GM18517 (cell line): ENCODE measurements around the gene REM1.
"Not testable (repeated sequence)": the region's sequence is repeated elsewhere in the genome, so short reads cannot be mapped to it uniquely, and the experiment has no call there.

Experiments
- ATAC-seq: cut with Tn5 transposase; IDR thresholded peaks from one replicate; pipeline ENCODE4 v1.9.1; 2021; ENCODE audit warnings: mild to moderate bottlenecking, moderate library complexity; ENCODE audit not compliant: unreplicated experiment

The REM1 gene

DNA sequence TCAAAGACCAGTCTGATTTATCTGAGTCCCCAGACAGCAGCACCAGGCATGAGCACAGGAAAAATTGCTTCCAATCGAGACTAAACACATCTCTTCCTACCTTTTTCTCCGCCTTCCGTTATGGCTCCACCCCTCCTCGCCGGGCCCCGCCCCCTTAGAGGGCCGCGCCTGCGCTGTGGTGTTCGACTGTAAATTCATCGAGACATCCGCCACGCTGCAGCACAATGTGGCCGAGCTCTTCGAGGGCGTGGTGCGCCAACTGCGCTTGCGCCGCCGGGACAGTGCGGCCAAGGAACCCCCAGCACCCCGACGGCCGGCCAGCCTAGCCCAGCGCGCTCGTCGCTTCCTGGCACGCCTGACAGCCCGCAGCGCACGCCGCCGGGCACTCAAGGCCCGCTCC is 8.9 kb downstream of the REM1 start:
- no peak for ATAC-seq

DNA sequence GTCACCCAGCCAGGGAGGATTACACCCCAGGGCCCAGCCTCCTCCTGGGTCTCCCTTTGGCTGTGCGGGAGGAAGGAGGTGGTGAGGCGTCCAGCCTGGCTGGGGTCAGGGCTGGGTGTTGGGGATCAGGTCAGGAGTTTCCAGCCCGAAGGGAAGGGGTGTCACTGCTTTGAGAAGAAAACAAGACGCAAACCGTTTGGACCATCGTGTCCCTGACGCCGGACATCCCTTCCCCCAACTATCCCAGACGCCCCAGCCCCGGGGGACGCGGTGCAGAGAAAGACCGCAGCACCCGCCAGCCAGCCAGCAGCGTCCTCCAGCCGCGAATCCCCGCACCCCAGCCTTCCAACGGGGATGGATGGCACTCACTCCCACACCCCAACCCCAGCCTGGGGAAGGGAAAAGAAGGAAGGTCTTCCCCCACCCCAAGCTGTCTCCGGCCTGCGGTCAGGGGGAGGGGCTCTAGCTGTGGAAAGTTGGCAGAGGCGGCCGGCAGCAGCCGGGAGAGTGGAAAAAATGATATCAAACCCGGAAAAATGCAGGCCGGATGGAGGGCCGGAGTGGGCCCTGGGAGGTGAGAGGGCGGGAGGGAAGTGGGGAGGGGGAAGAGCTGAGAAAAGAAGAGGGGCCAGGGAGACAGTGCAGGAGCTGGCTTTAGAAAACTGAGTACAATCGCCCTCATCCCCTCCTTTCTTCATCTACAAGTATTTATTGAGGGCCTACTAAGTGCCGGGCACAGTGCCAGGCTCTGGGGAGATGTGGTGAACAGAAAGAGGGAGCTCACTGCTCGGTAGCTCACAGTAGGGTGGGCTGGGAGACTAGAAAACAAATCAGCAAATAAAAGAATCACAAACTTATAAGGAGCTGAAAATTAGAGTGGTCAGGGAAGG is 10.6 kb downstream of the REM1 start:
- ATAC-seq, result no peak

DNA sequence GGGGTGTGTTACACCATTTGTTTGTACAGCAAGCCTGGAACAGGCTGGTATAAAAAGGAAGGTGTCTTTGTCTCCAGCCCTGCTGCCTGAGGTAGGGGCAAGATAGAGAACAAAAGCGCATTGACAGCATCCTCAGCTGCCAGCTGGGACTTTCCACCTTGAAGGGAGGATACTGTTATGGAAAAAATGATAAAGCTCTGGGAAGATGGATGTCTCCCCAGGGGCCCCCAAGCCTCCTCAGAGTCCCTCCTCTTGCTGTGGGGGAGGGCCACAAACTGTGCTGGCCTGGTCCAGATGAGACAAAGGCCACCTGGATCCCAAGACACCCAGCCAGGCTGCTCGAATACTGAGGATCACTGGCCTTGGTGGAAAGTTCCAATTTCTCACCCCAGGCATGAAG is 13.0 kb downstream of the REM1 start:
- ATAC-seq, result no peak

DNA sequence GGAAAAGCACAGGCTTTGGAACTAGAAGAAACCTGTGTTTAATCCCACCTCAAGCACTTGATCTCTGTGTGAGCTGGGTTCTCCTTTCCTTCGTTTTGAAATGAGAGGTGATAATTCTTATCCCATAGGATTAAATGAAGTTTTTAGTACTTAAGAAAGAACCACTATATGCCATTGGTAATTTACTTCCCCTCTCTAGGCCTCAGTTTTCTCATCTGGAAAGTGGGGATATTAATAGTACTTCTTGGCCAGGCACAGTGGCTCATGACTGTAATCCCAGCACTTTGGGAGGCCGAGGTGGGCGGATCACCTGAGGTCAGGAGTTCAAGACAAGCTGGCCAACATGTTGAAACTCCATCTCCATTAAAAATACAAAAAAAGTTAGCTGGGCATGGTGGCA is 14.1 kb downstream of the REM1 start:
- ATAC-seq, result no peak

DNA sequence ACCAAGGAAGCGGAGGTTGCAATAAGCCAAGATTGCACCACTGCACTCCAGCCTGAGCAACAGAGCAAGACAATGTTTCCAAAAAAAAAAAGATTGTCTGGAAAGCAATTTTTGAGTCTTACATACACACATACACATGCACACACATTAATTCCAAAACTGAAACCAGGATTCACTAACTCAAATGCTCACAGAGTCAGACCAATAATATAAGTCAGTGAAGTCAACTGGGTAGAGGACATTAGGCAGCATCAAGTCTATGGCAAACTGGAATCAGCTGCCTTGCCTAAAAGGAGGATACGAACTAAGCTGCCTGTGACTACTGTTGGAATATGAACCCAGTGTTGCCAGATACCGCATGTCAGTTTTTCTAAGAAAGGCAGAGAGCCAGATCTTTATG is 15.7 kb downstream of the REM1 start:
- no peak for ATAC-seq

DNA sequence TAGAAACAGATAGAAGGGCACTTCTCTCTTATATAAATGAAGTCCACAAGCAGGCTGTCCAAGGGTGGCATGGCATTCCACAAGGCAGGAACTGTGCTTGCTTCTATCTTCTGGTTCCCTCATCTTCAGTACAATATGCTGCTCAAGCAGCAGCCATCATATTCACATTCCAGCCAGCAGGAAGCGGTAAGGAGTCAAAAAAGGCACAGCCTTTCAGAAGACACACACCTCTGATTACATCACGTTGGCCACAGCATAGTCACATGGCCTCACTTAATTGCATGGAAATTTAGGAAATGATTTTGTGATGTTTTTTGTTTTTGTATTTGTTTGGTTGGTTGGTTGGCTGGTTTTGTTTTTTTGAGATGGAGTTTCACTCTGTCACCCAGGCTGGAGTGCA is 19.0 kb downstream of the REM1 start:
- ATAC-seq, result no peak

DNA sequence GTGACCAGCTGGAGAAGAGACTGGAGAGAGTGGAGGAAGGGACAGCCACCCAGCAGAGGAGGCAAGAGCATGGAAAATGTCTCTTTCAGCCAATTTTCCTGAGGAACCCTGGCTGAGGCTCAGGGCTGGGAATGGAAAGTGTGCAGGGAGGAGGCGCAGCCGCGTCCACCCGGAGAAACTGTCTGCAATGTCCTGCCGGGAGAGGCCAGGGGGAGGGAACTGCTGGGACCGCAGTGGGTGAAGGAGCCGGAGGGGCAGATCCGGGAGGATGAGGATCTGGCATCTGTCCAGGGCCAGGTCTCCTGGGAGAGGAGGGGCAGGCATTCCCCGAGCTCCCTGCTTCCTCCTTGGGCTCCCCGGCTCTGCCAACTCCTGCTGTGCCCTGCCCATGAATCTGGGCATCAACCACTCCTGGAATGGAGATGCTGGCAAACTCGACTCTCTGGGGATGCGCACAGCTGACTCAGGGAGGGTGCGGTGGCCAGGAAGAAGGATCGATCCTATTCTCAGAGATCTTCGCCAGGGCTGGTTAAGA is 21.7 kb downstream of the REM1 start:
- ATAC-seq, result no peak

- no peak for ATAC-seq
These were observed 22.9 kb downstream of the REM1 start for GRCh38 chr20:31497838-31498540.

DNA sequence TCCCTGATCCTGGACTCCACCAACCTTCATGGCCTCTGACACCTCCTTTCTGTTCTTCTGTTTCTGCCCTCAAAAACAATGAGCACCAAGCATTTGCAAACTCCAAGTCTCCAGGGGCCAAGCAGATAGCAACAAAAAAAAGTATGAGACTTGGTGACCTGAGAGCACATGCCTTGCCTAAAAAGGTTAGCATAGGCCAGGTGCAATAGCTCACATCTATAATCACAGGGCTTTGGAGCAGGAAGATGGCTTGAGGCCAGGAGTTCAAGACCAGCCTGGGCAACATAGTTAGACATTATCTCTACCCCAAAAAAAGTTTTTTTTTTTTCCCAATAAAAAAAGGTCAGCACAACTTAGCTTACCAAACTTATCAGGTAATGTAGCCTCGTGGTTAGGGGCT is 25.4 kb downstream of the REM1 start:
- no peak for ATAC-seq

DNA sequence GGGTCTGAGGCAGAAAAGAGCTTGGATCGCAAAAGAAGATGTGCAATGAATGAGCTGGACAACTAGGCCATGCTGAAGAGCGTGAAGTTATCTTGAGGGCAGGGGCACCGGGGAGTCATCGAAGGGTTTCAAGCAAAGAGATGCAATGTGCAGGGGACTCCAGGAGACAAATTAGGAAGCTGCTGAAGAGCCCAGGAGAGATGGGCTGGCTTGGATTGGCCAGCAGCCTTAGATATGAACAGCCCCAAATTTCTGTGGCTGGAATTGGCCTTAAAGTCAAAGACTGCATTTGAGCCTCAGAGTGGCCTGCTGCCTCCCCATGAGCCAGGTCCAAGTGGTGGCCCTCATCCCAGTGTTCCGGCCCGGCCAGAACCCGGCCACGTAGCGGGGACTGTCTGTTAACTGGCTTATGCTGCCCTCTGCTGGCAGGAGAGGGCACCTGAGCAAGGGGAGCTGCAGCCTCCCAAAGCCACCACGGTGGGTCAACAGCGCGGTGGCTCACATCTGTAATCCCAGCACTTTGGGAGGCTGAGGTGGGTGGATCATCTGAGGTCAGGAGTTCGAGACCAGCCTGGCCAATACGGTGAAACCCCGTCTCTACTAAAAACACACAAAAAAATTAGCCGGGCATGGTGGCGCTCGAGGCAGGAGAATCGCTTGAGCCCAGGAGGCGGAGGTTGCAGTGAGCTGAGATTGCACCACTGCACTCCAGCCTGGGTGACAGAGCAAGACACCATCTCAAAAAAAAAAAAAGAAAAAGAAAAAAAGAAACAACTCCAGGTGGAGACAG is 28.0 kb downstream of the REM1 start:
- ATAC-seq, result peak; percentile 77

DNA sequence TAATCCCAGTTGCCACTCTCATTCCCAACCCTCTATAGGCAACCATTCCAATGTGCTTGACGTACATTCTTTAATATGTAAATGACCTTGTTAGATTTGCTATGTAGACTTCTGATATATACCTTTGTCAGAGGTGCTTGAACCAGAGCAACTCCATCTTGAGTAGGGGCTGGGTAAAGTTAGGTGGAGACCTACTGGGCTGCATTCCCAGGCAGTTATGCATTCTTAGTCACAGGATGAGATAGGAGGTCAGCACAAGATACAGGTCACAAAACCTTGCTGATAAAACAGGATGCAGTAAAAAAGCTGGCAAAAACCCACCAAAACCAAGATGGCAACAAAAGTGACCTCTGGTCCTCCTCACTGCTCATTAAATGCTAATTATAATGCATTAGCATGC is 30.8 kb downstream of the REM1 start:
- no peak for ATAC-seq

GRCh38 chr20:31508517-31509244 is 33.6 kb downstream of the REM1 start:
- ATAC-seq, result no peak

DNA sequence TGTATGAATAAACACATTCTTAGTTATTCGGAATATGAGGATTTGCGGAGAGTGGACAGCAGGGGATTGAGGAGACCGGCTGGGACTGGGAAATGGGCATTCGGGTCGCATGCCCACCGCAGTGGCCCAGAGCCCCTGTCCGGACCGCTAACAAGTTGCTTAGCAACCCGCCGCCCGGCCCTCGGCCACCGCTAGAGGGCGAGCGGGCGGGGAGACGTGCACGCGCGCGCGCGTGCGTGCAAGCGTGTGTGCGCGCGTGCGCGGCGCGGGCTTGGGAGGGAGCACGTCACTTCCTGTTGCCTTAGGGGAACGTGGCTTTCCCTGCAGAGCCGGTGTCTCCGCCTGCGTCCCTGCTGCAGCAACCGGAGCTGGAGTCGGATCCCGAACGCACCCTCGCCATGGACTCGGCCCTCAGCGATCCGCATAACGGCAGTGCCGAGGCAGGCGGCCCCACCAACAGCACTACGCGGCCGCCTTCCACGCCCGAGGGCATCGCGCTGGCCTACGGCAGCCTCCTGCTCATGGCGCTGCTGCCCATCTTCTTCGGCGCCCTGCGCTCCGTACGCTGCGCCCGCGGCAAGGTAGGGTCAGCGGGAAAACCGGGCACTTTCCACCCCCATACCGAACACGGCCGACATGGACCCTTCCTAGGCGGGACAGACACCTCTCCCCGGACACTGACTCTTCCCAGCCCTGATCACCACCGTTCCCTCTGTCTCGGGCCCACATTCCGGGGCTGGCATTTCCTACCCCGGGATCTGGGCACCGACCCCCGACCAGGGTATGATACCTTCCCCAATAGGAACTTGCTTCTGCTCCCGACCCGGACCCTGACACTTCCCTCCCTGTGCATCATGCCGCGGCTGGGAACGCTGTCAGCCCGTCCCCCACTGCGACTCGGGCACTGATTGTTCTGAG is 39.3 kb downstream of the REM1 start, which contains the start of gene HM13:
Gene HM13 (plus strand): TSS at position 289 of the 918 bp plus-strand sequence. CDS start 110 bp downstream, at position 399.
- peak; percentile 81 for ATAC-seq

GRCh38 chr20:31515072-31515774 is 40.1 kb downstream of the REM1 start:
- ATAC-seq, result no peak

DNA sequence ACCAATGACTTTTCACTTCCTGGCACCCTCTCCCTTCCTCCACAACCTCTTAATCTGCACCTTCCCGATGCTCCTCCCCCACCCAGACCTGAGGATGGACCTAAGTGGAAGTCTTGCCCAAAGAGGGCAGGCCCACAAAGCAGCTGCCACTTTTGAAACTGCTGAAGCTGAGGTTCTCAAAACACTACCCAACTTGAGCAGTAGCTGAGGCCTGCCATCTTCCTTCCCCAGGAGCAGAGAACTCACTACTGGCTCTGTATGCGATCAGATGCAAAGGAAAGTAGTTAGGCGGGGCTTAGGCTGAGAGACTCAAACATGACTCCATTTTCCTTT is 40.7 kb downstream of the REM1 start:
- ATAC-seq, result no peak

GRCh38 chr20:31516166-31516565 is 41.1 kb downstream of the REM1 start:
- no peak for ATAC-seq

- ATAC-seq, result no peak
These were observed 41.6 kb downstream of the REM1 start for GRCh38 chr20:31516651-31517050.

DNA sequence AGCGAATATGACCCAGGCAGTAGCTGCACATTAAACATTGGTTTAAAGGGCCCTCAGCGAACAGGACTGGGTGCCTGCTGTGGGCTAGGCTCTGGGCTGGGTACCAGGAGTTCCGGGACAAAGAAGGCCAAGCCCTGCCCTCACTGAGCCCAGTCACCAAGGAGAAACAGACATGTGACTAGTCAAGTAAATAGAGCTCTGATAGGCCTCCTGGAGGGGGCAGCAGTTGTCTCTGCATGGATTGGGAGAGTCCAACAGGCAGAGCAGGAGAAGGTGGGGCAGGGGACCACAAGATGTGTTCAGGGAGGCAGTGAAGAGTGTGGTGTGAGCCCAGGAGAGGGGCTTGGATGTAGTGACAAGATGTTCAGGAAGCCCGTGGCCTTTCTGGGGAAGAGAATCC is 42.3 kb downstream of the REM1 start:
- no peak for ATAC-seq

DNA sequence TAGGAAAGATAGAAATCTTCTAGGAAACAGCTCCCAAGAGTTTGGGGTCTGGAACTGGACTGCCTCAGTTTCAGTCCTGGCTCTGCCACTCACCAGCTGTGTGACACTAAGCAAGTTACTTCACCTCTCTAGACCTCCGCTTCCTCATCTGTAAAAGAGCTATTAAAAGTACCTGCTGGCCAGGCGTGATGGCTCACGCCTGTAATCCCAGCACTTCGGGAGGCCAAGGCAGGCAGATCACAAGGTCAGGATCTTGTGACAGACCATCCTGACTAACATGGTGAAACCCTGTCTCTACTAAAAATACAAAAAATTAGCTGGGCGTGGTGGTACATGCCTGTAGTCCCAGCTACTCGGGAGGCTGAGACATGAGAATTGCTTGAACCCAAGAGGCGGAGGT is 46.2 kb downstream of the REM1 start:
- not testable (repeated sequence) for ATAC-seq
